Lower lobe of right lung (tissue), 2 donors: ENCODE results near the gene ARID3A. TPM values are rescaled to one million over a fixed set of nuclear protein-coding genes. Genes with fewer than 3 reads are reported as not detected.

Experiments
- ATAC-seq, 2 donors: fragments of 200-7000 bp; cut with Tn5 transposase; one replicate each; pipeline ENCODE4 v1.9.1; 2020 to 2022; ENCODE audit warnings: mild to moderate bottlenecking in 2 of 2, moderate library complexity in 2 of 2
- DNase-seq: peaks from one replicate; pipeline ENCODE4 v3.0.0-alpha.2; 2020
- H3K27ac ChIP-seq: fragments of 200-600 bp; one replicate; pipeline ENCODE4 v1.8.0; 2022
- H3K27me3 ChIP-seq: fragments of 200-600 bp; one replicate; pipeline ENCODE4 v1.8.0; 2022; ENCODE audit warnings: low read depth
- H3K36me3 ChIP-seq: fragments of 200-600 bp; one replicate; pipeline ENCODE4 v1.8.0; 2022; ENCODE audit warnings: mild to moderate bottlenecking
- H3K4me1 ChIP-seq: fragments of 200-600 bp; one replicate; pipeline ENCODE4 v1.8.0; 2022
- H3K4me3 ChIP-seq: fragments of 200-600 bp; one replicate; pipeline ENCODE4 v1.8.0; 2022; ENCODE audit warnings: mild to moderate bottlenecking
- H3K9me3 ChIP-seq: fragments of 200-600 bp; one replicate; pipeline ENCODE4 v1.8.0; 2022
- intact Hi-C: fragments of 100-400 bp; cut with DNase I; formaldehyde crosslinking; loops from one replicate; pipeline ENCODE4 v1.11.0; 2022
- total RNA-seq: library from RNA; stranded (reverse); fragmentation: NEBNext Ultra II Directional; extraction: Animal tissue kit (Norgen Biotek cat#: 25700); gene quantifications from one replicate; pipeline ENCODE4 v1.2.1, GENCODE V29; 2021
- TF ChIP-seq, protein P1 (sequence below): fragments of 200-600 bp; IDR thresholded peaks from one replicate; pipeline ENCODE4 v1.8.0; 2022; ENCODE audit warnings: antibody characterized with exemption, mild to moderate bottlenecking
- donor health status: DM: no; HTN: yes; CAD: no; lungs with severe emphysema.

The ARID3A gene
- total RNA-seq, 1 donor from 2014 or later = 16.9 TPM

DNA sequence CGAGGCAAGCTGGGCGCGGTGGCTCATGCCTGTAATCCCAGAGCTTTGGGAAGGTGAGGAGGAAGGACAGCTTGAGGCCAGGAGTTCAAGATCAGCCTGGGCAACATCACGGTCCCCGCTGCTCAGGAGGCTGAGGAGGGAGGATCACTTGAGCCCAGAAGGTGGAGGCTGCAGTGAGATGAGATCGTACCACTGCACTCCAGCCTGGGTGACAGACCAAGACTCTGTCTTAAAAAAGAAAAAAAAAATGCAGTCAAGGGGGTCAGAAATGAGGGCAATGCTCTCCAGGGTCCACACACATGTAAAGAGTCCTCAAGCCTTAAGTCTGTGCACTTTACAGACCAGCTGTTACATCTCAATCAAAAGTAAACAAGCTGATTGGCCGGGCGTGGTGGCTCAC, 21.3 kb upstream of the ARID3A start:
- H3K36me3 ChIP-seq = peaks cover 17% of the 10 kb centered on the region
- H3K4me1 ChIP-seq = peaks cover 21% of the 10 kb centered on the region
- DNase-seq = no peak
- TF ChIP-seq, protein P1, sequence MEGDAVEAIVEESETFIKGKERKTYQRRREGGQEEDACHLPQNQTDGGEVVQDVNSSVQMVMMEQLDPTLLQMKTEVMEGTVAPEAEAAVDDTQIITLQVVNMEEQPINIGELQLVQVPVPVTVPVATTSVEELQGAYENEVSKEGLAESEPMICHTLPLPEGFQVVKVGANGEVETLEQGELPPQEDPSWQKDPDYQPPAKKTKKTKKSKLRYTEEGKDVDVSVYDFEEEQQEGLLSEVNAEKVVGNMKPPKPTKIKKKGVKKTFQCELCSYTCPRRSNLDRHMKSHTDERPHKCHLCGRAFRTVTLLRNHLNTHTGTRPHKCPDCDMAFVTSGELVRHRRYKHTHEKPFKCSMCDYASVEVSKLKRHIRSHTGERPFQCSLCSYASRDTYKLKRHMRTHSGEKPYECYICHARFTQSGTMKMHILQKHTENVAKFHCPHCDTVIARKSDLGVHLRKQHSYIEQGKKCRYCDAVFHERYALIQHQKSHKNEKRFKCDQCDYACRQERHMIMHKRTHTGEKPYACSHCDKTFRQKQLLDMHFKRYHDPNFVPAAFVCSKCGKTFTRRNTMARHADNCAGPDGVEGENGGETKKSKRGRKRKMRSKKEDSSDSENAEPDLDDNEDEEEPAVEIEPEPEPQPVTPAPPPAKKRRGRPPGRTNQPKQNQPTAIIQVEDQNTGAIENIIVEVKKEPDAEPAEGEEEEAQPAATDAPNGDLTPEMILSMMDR = no peak
- H3K4me3 ChIP-seq = no peak overlapping the region
- no peak overlapping the region for H3K27ac ChIP-seq
- no peak for ATAC-seq
- no peaks in the 10 kb centered on the region for H3K9me3 ChIP-seq
- H3K27me3 ChIP-seq = no peaks in the 10 kb centered on the region
- intact Hi-C loops = no loop called here

DNA sequence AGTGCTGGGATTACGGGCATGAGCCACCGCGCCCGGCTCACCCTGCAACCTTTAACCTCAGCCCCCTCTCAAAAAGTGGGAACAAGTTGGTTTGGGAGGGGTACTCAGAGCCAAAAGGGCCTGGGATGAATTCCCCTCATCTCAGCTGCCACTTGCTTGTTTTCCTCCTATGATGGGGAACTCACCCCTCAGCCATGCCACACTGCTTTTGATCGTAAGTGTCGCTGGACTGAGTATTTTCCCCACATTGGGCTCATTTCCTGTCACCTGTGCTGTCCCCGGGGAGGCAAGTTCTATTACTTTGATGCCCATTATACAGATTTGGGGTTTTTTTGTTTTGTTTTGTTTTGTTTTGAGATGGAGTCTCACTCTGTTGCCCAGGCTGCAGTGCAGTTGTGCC, 19.4 kb upstream of the ARID3A start:
- H3K27ac ChIP-seq = no peak overlapping the region
- no peaks in the 10 kb centered on the region for H3K9me3 ChIP-seq
- TF ChIP-seq, protein P1 = no peak
- H3K36me3 ChIP-seq = peaks cover 7% of the 10 kb centered on the region
- H3K4me1 ChIP-seq = peaks cover 30% of the 10 kb centered on the region
- DNase-seq (no peak), ATAC-seq (no peak)
- intact Hi-C loops = loop anchor here (5.0 kb wide), 1 partner anchor 129 kb away; no protein-coding TSS in a partner anchor
- no peaks in the 10 kb centered on the region for H3K27me3 ChIP-seq
- no peak overlapping the region for H3K4me3 ChIP-seq

DNA sequence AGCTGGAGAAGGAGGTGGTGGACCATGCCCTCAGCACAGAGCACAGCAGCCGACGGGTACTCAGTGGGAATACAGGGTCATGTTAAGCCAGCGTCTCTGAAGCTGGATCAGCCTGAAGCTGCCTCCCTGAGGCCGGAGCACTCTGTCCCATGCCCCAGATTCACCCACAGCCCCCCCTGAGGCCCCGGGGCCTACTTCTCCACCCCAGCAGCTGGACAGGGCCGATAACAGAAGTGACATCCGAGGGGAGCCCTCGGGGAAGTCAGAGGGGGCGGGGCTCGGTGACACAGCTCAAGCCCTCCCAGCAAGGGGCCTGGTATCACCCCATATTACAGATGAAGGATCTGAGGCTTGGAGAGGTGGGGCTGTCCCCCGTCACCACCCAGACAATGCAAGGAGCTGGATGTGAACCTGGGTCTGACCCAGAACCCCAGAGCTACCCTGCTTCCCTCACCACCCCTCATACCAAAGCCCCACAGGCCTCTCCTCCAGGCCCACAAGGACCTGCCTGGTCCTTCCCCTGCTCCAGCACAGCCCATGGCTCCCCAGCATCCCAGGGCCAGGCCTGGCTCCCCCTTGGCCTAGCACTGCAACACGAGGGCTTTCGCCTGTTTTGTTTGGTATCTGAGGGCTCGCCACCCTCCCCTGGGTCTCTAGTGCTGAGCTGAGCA, 18.5 kb upstream of the ARID3A start:
- no peaks in the 10 kb centered on the region for H3K27me3 ChIP-seq
- peak in 1 of 2 donors; percentile 3 for ATAC-seq
- peaks cover 30% of the 10 kb centered on the region for H3K4me1 ChIP-seq
- H3K27ac ChIP-seq = peak overlapping the region; percentile 79
- TF ChIP-seq, protein P1 = no peak
- intact Hi-C loops = loop anchor here (5.0 kb wide), 1 partner anchor 130 kb away; no protein-coding TSS in a partner anchor
- H3K36me3 ChIP-seq = no peaks in the 10 kb centered on the region
- peak; percentile 72 for DNase-seq
- H3K4me3 ChIP-seq = no peak overlapping the region
- no peaks in the 10 kb centered on the region for H3K9me3 ChIP-seq

DNA sequence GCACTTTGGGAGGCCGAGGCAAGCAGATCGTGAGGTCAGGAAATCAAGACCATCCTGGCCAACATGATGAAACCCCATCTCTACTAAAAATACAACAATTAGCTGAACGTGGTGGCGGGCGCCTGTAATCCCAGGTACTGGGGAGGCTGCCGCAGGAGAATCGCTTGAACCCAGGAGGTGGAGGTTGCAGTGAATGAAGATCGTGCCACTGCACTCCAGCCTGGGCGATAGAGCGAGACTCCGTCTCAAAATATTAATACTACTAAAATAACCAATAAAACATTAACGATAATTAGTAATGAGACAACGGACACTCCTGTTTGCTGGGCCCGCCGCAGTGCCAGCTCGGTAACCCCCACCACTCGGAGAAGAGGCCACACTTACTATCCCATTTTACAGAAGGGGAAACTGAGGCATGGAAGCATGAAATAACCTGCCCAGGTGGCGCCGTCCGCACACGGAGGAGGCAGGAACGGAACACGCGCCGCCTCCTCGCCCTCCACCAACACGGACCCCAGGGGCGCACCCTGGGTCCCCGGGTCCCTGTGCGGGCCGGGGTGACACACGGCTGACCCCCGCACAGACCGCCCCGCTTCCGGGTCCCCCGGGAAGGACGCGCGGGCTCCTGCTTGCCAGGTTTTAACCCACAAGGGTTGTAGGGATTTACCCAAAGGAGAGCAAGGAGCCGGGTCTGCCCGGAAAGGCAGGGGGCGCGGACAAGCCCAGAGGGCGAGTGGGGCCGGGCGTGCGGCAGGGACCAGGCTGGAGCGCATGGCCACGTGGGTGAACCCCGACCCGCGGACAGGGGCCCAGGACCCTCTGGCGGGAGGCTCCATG, 14.4 kb upstream of the ARID3A start:
- H3K27ac ChIP-seq = no peak overlapping the region
- ATAC-seq (no peak), DNase-seq (no peak)
- no peaks in the 10 kb centered on the region for H3K36me3 ChIP-seq
- peaks cover 8% of the 10 kb centered on the region for H3K27me3 ChIP-seq
- H3K9me3 ChIP-seq = no peaks in the 10 kb centered on the region
- H3K4me1 ChIP-seq = peaks cover 36% of the 10 kb centered on the region
- H3K4me3 ChIP-seq = no peak overlapping the region
- intact Hi-C loops = no loop called here
- TF ChIP-seq, protein P1 = no peak

DNA sequence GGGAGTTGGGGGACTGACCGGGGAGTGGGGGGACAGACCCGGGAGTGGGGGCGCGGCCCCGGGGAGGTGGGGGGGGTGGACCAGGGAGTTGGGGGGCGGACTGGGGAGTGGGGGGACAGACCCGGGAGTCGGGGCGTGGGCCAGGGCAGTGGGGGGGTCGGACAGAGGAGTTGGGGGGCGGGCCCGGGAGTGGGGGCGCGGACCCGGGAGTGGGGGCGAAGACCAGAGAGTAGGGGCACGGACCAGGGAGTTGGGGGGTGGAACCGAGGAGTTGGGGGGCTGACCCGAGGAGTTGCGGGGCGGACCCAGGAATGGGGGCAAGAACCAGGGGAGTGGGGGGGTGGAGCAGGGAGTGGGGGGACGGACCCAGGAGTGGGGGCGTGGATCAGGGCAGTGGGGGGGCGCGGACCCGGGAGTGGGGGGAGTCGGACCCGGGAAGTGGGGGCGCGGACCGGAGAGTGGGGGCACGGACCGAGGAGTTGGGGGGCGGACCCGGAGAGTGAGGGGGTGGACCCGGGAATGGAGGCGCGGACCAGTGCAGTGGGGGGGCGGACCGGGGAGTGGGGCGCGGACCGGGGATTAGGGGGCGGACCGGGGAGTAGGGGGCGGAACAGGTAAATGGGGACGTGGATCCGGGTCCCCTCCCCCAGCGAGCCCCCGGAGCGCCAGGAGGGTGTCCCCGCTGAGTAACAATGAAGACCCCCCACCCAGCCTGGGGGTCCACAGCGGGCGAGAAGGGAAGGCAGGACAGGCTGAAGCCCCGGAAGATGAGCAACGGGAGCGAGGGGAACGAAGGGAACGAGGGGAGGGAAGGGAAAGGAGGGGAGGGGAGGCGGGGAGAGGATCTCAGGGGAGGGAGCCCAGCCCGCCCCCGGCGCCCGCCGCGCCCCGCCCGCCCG, 13.4 kb upstream of the ARID3A start:
- intact Hi-C loops = no loop called here
- H3K9me3 ChIP-seq = no peaks in the 10 kb centered on the region
- peak overlapping the region; percentile 96 for H3K27ac ChIP-seq
- TF ChIP-seq, protein P1 = no peak
- peaks cover 42% of the 10 kb centered on the region for H3K4me1 ChIP-seq
- no peak for ATAC-seq
- H3K27me3 ChIP-seq = peaks cover 19% of the 10 kb centered on the region
- peak overlapping the region; percentile 79 for H3K4me3 ChIP-seq
- H3K36me3 ChIP-seq = no peaks in the 10 kb centered on the region
- no peak for DNase-seq
